HUDEP-2 (cell line): Measurements from ENCODE around the gene EHD2.
"Not testable (repeated sequence)": the region's sequence is repeated elsewhere in the genome, so short reads cannot be mapped to it uniquely, and the experiment has no call there.

Source experiments
- DNase-seq, 76 experiments: peaks; one replicate each; lab custom pipeline; 2025; ENCODE audit not compliant: unreplicated experiment in 76 of 76; lab: John Stamatoyannopoulos, UW

The EHD2 gene

GRCh38 chr19:47714339-47714738, 1.1 kb downstream of the EHD2 start:
- DNase-seq: no peak

- not testable (repeated sequence) for DNase-seq
These were observed 1.6 kb downstream of the EHD2 start for GRCh38 chr19:47714855-47715254.

- no peak for DNase-seq
These were observed 3.2 kb downstream of the EHD2 start for GRCh38 chr19:47716270-47716937.

- DNase-seq: not testable (repeated sequence)
These were observed 5.3 kb downstream of the EHD2 start for GRCh38 chr19:47718415-47719046.

- no peak for DNase-seq
These were observed 6.0 kb downstream of the EHD2 start for GRCh38 chr19:47719047-47719859.

- no peak for DNase-seq
These were observed 7.6 kb downstream of the EHD2 start for GRCh38 chr19:47720669-47721422.

- peak in 3 of 76 experiments; percentile 10 to 27 (median 20) for DNase-seq
These were observed 10.3 kb downstream of the EHD2 start for GRCh38 chr19:47723581-47723940.

GRCh38 chr19:47725759-47726401, 12.7 kb downstream of the EHD2 start:
- no peak for DNase-seq

GRCh38 chr19:47726467-47726866, 13.2 kb downstream of the EHD2 start:
- no peak for DNase-seq

- DNase-seq: not testable (repeated sequence)
These were observed 15.1 kb downstream of the EHD2 start for GRCh38 chr19:47728295-47728694.

- peak in 28 of 76 experiments; percentile 11 to 54 (median 26) for DNase-seq
These were observed 16.2 kb downstream of the EHD2 start for GRCh38 chr19:47729468-47729798.

- peak in 73 of 76 experiments; percentile 27 to 93 (median 81) for DNase-seq
These were observed 16.7 kb downstream of the EHD2 start for GRCh38 chr19:47729799-47730520.

- no peak for DNase-seq
These were observed 17.3 kb downstream of the EHD2 start for GRCh38 chr19:47730521-47730889.

GRCh38 chr19:47730910-47731309, 17.7 kb downstream of the EHD2 start:
- DNase-seq: no peak

GRCh38 chr19:47735131-47735530, 21.9 kb downstream of the EHD2 start:
- no peak for DNase-seq

GRCh38 chr19:47740866-47741519, 27.8 kb downstream of the EHD2 start:
- DNase-seq: no peak

GRCh38 chr19:47741544-47742140, 28.4 kb downstream of the EHD2 start:
- no peak for DNase-seq

GRCh38 chr19:47742634-47743033, 29.4 kb downstream of the EHD2 start:
- DNase-seq: no peak
